ENCODE results near the gene GTF3C5.
A peak's percentile ranks its signal among the peaks of the same experiment; 100 is the strongest.

Gene GTF3C5

GRCh38 chr9:133030317-133031129 is at the start of gene GTF3C5:
Gene GTF3C5 (plus strand): TSS chr9:133030997. CDS start chr9:133031012, 15 bp downstream.
- peak; percentile 96 to 97 for ATAC-seq

GRCh38 chr9:132982458-132982857 is 48.3 kb upstream of the GTF3C5 start:
- ATAC-seq = no peak

- ATAC-seq = no peak
These were observed 47.2 kb upstream of the GTF3C5 start for GRCh38 chr9:132983491-132984201.

GRCh38 chr9:132984202-132985070 is 46.4 kb upstream of the GTF3C5 start:
- ATAC-seq = no peak

- ATAC-seq = no peak
These were observed 45.8 kb upstream of the GTF3C5 start for GRCh38 chr9:132985071-132985350.

GRCh38 chr9:132985489-132985888 is 45.3 kb upstream of the GTF3C5 start:
- ATAC-seq = no peak

- ATAC-seq = no peak
These were observed 44.7 kb upstream of the GTF3C5 start for GRCh38 chr9:132986114-132986513.

- ATAC-seq = no peak
These were observed 43.9 kb upstream of the GTF3C5 start for GRCh38 chr9:132986640-132987620.

GRCh38 chr9:132988244-132989013 is 42.4 kb upstream of the GTF3C5 start:
- ATAC-seq = no peak

- no peak for ATAC-seq
These were observed 41.8 kb upstream of the GTF3C5 start for GRCh38 chr9:132989014-132989310.

- ATAC-seq = no peak
These were observed 41.3 kb upstream of the GTF3C5 start for GRCh38 chr9:132989414-132989996.

- ATAC-seq = peak in 1 of 2 donors; percentile 19
These were observed 40.7 kb upstream of the GTF3C5 start for GRCh38 chr9:132989998-132990557.

- ATAC-seq = no peak
These were observed 40.0 kb upstream of the GTF3C5 start for GRCh38 chr9:132990781-132991180.

GRCh38 chr9:132991351-132992300 is 39.2 kb upstream of the GTF3C5 start:
- ATAC-seq = no peak

GRCh38 chr9:132993511-132993939 is 37.3 kb upstream of the GTF3C5 start:
- no peak for ATAC-seq

- no peak for ATAC-seq
These were observed 36.2 kb upstream of the GTF3C5 start for GRCh38 chr9:132994410-132995120.

GRCh38 chr9:132995121-132995420 is 35.7 kb upstream of the GTF3C5 start:
- no peak for ATAC-seq

GRCh38 chr9:132995879-132996278 is 34.9 kb upstream of the GTF3C5 start:
- ATAC-seq = no peak

GRCh38 chr9:132996526-132996925 is 34.3 kb upstream of the GTF3C5 start:
- no peak for ATAC-seq
